Measurements from ENCODE around the gene GRID1. TPM values are rescaled to one million over a fixed set of nuclear protein-coding genes. Genes with fewer than 3 reads are reported as not detected.

GRID1 gene
- polyA plus RNA-seq, 1 of the 3 experiments (the other 2 are of a cell fraction), result 0.13 TPM

DNA sequence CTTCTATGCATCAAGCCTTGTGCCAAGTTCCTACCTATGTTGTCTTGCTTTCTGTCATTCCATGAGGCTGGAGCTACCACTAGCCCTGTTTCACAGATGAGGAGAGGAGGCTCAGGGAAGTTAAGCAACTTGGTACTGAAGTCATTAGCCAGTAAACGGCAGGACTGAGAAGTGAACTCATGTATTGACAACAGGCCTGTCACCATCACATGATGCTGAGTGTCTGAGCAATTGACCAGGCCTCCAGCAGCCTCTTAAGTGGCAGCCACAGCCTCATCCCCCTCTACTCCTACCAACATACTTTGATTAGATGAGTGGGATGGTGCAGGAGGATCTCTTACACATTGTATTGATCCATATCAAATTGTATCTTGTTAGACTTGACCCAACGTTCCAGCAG, 317.6 kb downstream of the GRID1 start:
- no peak overlapping the region for H3K9ac ChIP-seq
- H3K9me3 ChIP-seq, result no peaks in the 10 kb centered on the region
- no peak overlapping the region for H2AFZ ChIP-seq (ENCODE audit: low read depth)
- POLR2A ChIA-PET, result no interaction called here
- H3K9me2 ChIP-seq, result no peaks in the 10 kb centered on the region
- H4K20me1 ChIP-seq (ENCODE audit: insufficient read depth), result no peaks in the 10 kb centered on the region
- TF ChIP-seq, protein P1, sequence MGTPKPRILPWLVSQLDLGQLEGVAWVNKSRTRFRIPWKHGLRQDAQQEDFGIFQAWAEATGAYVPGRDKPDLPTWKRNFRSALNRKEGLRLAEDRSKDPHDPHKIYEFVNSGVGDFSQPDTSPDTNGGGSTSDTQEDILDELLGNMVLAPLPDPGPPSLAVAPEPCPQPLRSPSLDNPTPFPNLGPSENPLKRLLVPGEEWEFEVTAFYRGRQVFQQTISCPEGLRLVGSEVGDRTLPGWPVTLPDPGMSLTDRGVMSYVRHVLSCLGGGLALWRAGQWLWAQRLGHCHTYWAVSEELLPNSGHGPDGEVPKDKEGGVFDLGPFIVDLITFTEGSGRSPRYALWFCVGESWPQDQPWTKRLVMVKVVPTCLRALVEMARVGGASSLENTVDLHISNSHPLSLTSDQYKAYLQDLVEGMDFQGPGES (IDR thresholded peaks at IDR 0.05; ENCODE audit: low read depth, low read length), result no peak
- TF ChIP-seq MEF2A (IDR thresholded peaks at IDR 0.05; ENCODE audit: borderline replicate concordance, low read depth) (no peak), RAD21 (IDR thresholded peaks at IDR 0.05; ENCODE audit: low read length) (no peak), CHD2 (IDR thresholded peaks at IDR 0.05; ENCODE audit: low read length, partially characterized antibody) (no peak), USF2 (IDR thresholded peaks at IDR 0.05; ENCODE audit: borderline replicate concordance, low read depth, low read length) (no peak), PBX3 (IDR thresholded peaks at IDR 0.05) (no peak), TEAD4 (IDR thresholded peaks at IDR 0.05; ENCODE audit: borderline replicate concordance, insufficient read depth) (no peak), ELF1 (IDR thresholded peaks at IDR 0.05) (no peak), GABPA (IDR thresholded peaks at IDR 0.05; ENCODE audit: low read depth) (no peak), POLR2AphosphoS5 (IDR thresholded peaks at IDR 0.05; ENCODE audit: low read depth, low read length) (no peak)
- TF ChIP-seq, protein P2, sequence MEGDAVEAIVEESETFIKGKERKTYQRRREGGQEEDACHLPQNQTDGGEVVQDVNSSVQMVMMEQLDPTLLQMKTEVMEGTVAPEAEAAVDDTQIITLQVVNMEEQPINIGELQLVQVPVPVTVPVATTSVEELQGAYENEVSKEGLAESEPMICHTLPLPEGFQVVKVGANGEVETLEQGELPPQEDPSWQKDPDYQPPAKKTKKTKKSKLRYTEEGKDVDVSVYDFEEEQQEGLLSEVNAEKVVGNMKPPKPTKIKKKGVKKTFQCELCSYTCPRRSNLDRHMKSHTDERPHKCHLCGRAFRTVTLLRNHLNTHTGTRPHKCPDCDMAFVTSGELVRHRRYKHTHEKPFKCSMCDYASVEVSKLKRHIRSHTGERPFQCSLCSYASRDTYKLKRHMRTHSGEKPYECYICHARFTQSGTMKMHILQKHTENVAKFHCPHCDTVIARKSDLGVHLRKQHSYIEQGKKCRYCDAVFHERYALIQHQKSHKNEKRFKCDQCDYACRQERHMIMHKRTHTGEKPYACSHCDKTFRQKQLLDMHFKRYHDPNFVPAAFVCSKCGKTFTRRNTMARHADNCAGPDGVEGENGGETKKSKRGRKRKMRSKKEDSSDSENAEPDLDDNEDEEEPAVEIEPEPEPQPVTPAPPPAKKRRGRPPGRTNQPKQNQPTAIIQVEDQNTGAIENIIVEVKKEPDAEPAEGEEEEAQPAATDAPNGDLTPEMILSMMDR (IDR thresholded peaks at IDR 0.05), result no peak
- no peaks in the 10 kb centered on the region for H3K27me3 ChIP-seq (ENCODE audit: insufficient read depth)
- WGBS (ENCODE audit: low lambda C conversion rate), result 23% methylated on average over 2 of the region's 2 CpGs
- H3K4me1 ChIP-seq (ENCODE audit: control insufficient read depth in 1 of 2, insufficient read depth in 2 of 2, low read depth in 1 of 2, low read length in 1 of 2), result no peaks in the 10 kb centered on the region
- no peak for DNase-seq
- H3K4me3 ChIP-seq (ENCODE audit: low read depth in 2 of 2, low read length in 1 of 2), result no peak overlapping the region
- CTCF ChIA-PET, result no interaction called here
- H3F3A ChIP-seq (replicated peaks; ENCODE audit: insufficient read depth), result no peaks in the 10 kb centered on the region
- no peaks in the 10 kb centered on the region for H3K36me3 ChIP-seq (replicated peaks in 1 of 2; ENCODE audit: control insufficient read depth in 1 of 2, insufficient read depth in 2 of 2, low read length in 1 of 2)
- H3K27ac ChIP-seq (ENCODE audit: low read depth in 2 of 2, low read length in 1 of 2), result no peak overlapping the region
- no peak overlapping the region for H3K4me2 ChIP-seq
- no peaks in the 10 kb centered on the region for H3K79me2 ChIP-seq (ENCODE audit: insufficient read depth)

DNA sequence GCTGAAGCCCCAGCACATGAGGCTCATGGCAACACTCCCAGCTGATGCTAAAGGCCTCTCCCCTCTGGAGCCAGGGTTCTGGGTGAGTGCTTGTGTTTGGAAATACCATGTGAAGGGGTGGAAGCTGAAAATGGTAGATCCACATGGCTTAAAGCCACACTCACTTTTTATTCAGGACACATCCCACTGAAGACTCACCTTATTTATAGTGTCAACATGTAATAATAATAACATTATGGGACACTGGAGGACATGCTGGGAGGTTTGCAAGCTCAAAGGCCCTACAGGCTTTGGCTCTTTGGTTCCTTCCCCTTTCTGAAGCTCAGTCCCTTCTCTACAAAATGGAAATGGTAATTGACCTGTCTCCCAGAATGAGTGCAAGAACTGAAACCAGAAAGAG, 318.0 kb downstream of the GRID1 start:
- Histone ChIP-seq H3K9me2 (no peaks in the 10 kb centered on the region), H3K27me3 (ENCODE audit: insufficient read depth) (no peaks in the 10 kb centered on the region), H3K9ac (no peak overlapping the region), H3K4me3 (ENCODE audit: low read depth in 2 of 2, low read length in 1 of 2) (no peak overlapping the region), H4K20me1 (ENCODE audit: insufficient read depth) (no peaks in the 10 kb centered on the region), H3K27ac (ENCODE audit: low read depth in 2 of 2, low read length in 1 of 2) (no peak overlapping the region), H3K36me3 (replicated peaks in 1 of 2; ENCODE audit: control insufficient read depth in 1 of 2, insufficient read depth in 2 of 2, low read length in 1 of 2) (no peaks in the 10 kb centered on the region), H3K4me1 (ENCODE audit: control insufficient read depth in 1 of 2, insufficient read depth in 2 of 2, low read depth in 1 of 2, low read length in 1 of 2) (no peaks in the 10 kb centered on the region), H3K79me2 (ENCODE audit: insufficient read depth) (no peaks in the 10 kb centered on the region), H2AFZ (ENCODE audit: low read depth) (no peak overlapping the region), H3K4me2 (no peak overlapping the region), H3K9me3 (no peaks in the 10 kb centered on the region), H3F3A (replicated peaks; ENCODE audit: insufficient read depth) (no peaks in the 10 kb centered on the region)
- ChIA-PET POLR2A (no interaction called here), CTCF (no interaction called here)
- no peak for DNase-seq
- TF ChIP-seq TEAD4 (IDR thresholded peaks at IDR 0.05; ENCODE audit: borderline replicate concordance, insufficient read depth) (no peak), RXRA (IDR thresholded peaks at IDR 0.05; ENCODE audit: borderline replicate concordance, low read depth) (no peak), SIN3A (IDR thresholded peaks at IDR 0.05; ENCODE audit: borderline replicate concordance, low read depth, low read length) (no peak), YY1 (IDR thresholded peaks at IDR 0.05; ENCODE audit: low read depth) (no peak), ELF1 (IDR thresholded peaks at IDR 0.05) (no peak), GABPA (IDR thresholded peaks at IDR 0.05; ENCODE audit: low read depth) (no peak), CHD2 (IDR thresholded peaks at IDR 0.05; ENCODE audit: low read length, partially characterized antibody) (no peak), ZBTB33 (IDR thresholded peaks at IDR 0.05; ENCODE audit: borderline replicate concordance, low read depth) (no peak), NRF1 (IDR thresholded peaks at IDR 0.05; ENCODE audit: low read depth, low read length) (no peak), JUND (IDR thresholded peaks at IDR 0.05) (no peak), RFX5 (IDR thresholded peaks at IDR 0.05; ENCODE audit: low read length) (no peak)
- TF ChIP-seq, protein P2 (IDR thresholded peaks at IDR 0.05), result no peak
